Measurements from ENCODE around the gene SLC24A5.

SLC24A5 gene

GRCh38 chr15:48149858-48150257 is 29.1 kb downstream of the SLC24A5 start:
- peaks cover 19% of the 10 kb centered on the region for H3K4me1 ChIP-seq (ENCODE audit: control insufficient read depth, insufficient read depth, low read length)
- H3K27me3 ChIP-seq (ENCODE audit: control insufficient read depth, insufficient read depth, low read length), result no peaks in the 10 kb centered on the region
- no peak overlapping the region for H3K9ac ChIP-seq (ENCODE audit: low read depth, low read length)
- H3K9me3 ChIP-seq (ENCODE audit: control insufficient read depth, insufficient read depth, low read length), result no peaks in the 10 kb centered on the region
- H3K36me3 ChIP-seq (ENCODE audit: control insufficient read depth, insufficient read depth, low read length), result peaks cover 90% of the 10 kb centered on the region
- peak overlapping the region; percentile 13; the same call in 1 of the 2 replicates for H3K4me3 ChIP-seq (ENCODE audit: low read depth, low read length)
- peak overlapping the region; percentile 57 for H3K27ac ChIP-seq (ENCODE audit: low read depth, low read length)

DNA sequence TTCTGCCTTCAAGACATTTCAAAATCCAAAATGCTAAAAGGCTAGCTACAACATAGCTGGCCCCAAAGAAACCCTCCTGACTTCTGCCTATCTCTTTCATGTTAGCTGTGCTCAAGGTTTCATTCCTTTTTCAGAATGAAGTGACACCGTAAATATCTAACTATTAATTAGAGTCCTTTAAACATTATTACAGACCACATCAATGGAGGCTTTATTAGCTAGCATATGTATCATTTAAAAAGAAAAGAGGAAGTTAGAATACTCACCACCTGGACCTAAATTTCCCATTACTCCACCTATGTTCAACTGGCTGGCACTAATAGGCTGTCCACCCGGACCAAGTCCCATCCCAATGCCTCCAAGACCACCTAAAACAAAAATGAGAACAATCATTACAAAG is 32.7 kb downstream of the SLC24A5 start:
- Histone ChIP-seq H3K36me3 (ENCODE audit: control insufficient read depth, insufficient read depth, low read length) (peaks cover 76% of the 10 kb centered on the region), H3K4me1 (ENCODE audit: control insufficient read depth, insufficient read depth, low read length) (peaks cover 19% of the 10 kb centered on the region), H3K27me3 (ENCODE audit: control insufficient read depth, insufficient read depth, low read length) (no peaks in the 10 kb centered on the region), H3K9ac (ENCODE audit: low read depth, low read length) (no peak overlapping the region), H3K27ac (ENCODE audit: low read depth, low read length) (no peak overlapping the region), H3K4me3 (ENCODE audit: low read depth, low read length) (no peak overlapping the region), H3K9me3 (ENCODE audit: control insufficient read depth, insufficient read depth, low read length) (no peaks in the 10 kb centered on the region)

DNA sequence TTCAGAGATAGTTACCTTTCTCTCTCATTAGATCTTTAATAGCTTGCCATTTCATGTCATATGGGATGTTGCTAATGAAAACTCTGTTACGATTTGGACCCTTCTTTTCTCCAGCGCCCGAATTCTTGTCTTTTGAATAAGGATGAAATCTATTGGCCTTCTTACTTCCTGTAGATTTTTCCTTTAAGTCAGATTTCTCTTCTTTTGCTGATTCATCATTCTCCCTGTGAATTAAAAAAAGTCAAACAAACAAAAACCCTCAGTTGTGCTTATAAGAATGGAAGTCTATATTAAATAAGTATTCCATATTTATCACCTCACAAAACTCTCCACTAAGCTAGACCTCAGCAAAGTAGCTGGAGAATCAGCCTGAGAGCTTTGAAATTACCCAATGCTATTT is 47.8 kb downstream of the SLC24A5 start:
- peaks cover 26% of the 10 kb centered on the region for H3K4me1 ChIP-seq (ENCODE audit: control insufficient read depth, insufficient read depth, low read length)
- H3K9me3 ChIP-seq (ENCODE audit: control insufficient read depth, insufficient read depth, low read length), result no peaks in the 10 kb centered on the region
- no peak overlapping the region for H3K27ac ChIP-seq (ENCODE audit: low read depth, low read length)
- H3K27me3 ChIP-seq (ENCODE audit: control insufficient read depth, insufficient read depth, low read length), result no peaks in the 10 kb centered on the region
- H3K4me3 ChIP-seq (ENCODE audit: low read depth, low read length), result no peak overlapping the region
- H3K36me3 ChIP-seq (ENCODE audit: control insufficient read depth, insufficient read depth, low read length), result peaks cover 49% of the 10 kb centered on the region
- H3K9ac ChIP-seq (ENCODE audit: low read depth, low read length), result no peak overlapping the region

- Histone ChIP-seq H3K36me3 (ENCODE audit: control insufficient read depth, insufficient read depth, low read length) (peaks cover 25% of the 10 kb centered on the region), H3K27me3 (ENCODE audit: control insufficient read depth, insufficient read depth, low read length) (no peaks in the 10 kb centered on the region), H3K9ac (ENCODE audit: low read depth, low read length) (no peak overlapping the region), H3K27ac (ENCODE audit: low read depth, low read length) (peak overlapping the region; percentile 27), H3K4me1 (ENCODE audit: control insufficient read depth, insufficient read depth, low read length) (peaks cover 34% of the 10 kb centered on the region), H3K9me3 (ENCODE audit: control insufficient read depth, insufficient read depth, low read length) (no peaks in the 10 kb centered on the region), H3K4me3 (ENCODE audit: low read depth, low read length) (no peak overlapping the region)
Observed at GRCh38 chr15:48170981-48171380, 50.2 kb downstream of the SLC24A5 start.

- Histone ChIP-seq H3K36me3 (ENCODE audit: control insufficient read depth, insufficient read depth, low read length) (no peaks in the 10 kb centered on the region), H3K27ac (ENCODE audit: low read depth, low read length) (no peak overlapping the region), H3K4me1 (ENCODE audit: control insufficient read depth, insufficient read depth, low read length) (peaks cover 51% of the 10 kb centered on the region)
Observed at GRCh38 chr15:48175126-48175525, 54.3 kb downstream of the SLC24A5 start.

GRCh38 chr15:48176112-48176511 is 55.3 kb downstream of the SLC24A5 start:
- Histone ChIP-seq H3K4me1 (ENCODE audit: control insufficient read depth, insufficient read depth, low read length) (peaks cover 45% of the 10 kb centered on the region), H3K9me3 (ENCODE audit: control insufficient read depth, insufficient read depth, low read length) (no peaks in the 10 kb centered on the region), H3K4me3 (ENCODE audit: low read depth, low read length) (no peak overlapping the region), H3K27ac (ENCODE audit: low read depth, low read length) (no peak overlapping the region), H3K9ac (ENCODE audit: low read depth, low read length) (no peak overlapping the region), H3K27me3 (ENCODE audit: control insufficient read depth, insufficient read depth, low read length) (no peaks in the 10 kb centered on the region), H3K36me3 (ENCODE audit: control insufficient read depth, insufficient read depth, low read length) (no peaks in the 10 kb centered on the region)

More at GRCh38 chr15:48175126-48175525, 54.3 kb downstream of the SLC24A5 start:
- no peaks in the 10 kb centered on the region for H3K9me3 ChIP-seq (ENCODE audit: control insufficient read depth, insufficient read depth, low read length)
- H3K27me3 ChIP-seq (ENCODE audit: control insufficient read depth, insufficient read depth, low read length), result no peaks in the 10 kb centered on the region
- H3K9ac ChIP-seq (ENCODE audit: low read depth, low read length), result no peak overlapping the region
- H3K4me3 ChIP-seq (ENCODE audit: low read depth, low read length), result no peak overlapping the region

DNA sequence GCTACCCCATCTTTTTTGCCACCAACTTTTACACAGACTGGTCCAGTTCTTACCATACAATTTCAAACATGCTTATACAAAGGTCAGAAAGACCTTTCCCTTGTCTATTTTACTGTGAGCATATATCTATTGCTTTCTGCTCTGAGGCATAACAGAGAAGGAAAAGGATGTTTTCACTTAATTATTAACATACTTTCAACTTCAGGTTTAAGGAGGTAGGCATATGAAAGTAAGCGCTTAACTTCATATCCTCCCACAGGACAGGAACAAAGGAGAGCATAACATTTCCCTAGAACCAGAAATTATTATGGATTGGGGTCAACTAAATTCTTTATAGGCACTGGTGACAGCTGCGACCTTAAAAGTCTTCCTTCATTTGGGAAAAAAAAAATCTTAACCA is 56.2 kb downstream of the SLC24A5 start:
- H3K27ac ChIP-seq (ENCODE audit: low read depth, low read length), result peak overlapping the region; percentile 97
- H3K27me3 ChIP-seq (ENCODE audit: control insufficient read depth, insufficient read depth, low read length), result no peaks in the 10 kb centered on the region
- H3K36me3 ChIP-seq (ENCODE audit: control insufficient read depth, insufficient read depth, low read length), result no peaks in the 10 kb centered on the region
- peak overlapping the region; percentile 92 for H3K9ac ChIP-seq (ENCODE audit: low read depth, low read length)
- H3K4me1 ChIP-seq (ENCODE audit: control insufficient read depth, insufficient read depth, low read length), result peaks cover 39% of the 10 kb centered on the region
- no peaks in the 10 kb centered on the region for H3K9me3 ChIP-seq (ENCODE audit: control insufficient read depth, insufficient read depth, low read length)
- peak overlapping the region; percentile 66 for H3K4me3 ChIP-seq (ENCODE audit: low read depth, low read length)

GRCh38 chr15:48177383-48177765 is 56.6 kb downstream of the SLC24A5 start:
- H3K4me1 ChIP-seq (ENCODE audit: control insufficient read depth, insufficient read depth, low read length), result peaks cover 39% of the 10 kb centered on the region
- H3K9me3 ChIP-seq (ENCODE audit: control insufficient read depth, insufficient read depth, low read length), result no peaks in the 10 kb centered on the region
- peak overlapping the region; percentile 92 for H3K9ac ChIP-seq (ENCODE audit: low read depth, low read length)
- peak overlapping the region; percentile 97 for H3K27ac ChIP-seq (ENCODE audit: low read depth, low read length)
- H3K4me3 ChIP-seq (ENCODE audit: low read depth, low read length), result peak overlapping the region; percentile 66
- no peaks in the 10 kb centered on the region for H3K27me3 ChIP-seq (ENCODE audit: control insufficient read depth, insufficient read depth, low read length)
- H3K36me3 ChIP-seq (ENCODE audit: control insufficient read depth, insufficient read depth, low read length), result no peaks in the 10 kb centered on the region

GRCh38 chr15:48177766-48178647 is 57.2 kb downstream of the SLC24A5 start, which contains the start of gene MYEF2:
TSS of gene MYEF2 (minus strand) at chr15:48178295. CDS start at chr15:48178237, 58 bp downstream.
- H3K27me3 ChIP-seq (ENCODE audit: control insufficient read depth, insufficient read depth, low read length), result no peaks in the 10 kb centered on the region
- no peaks in the 10 kb centered on the region for H3K9me3 ChIP-seq (ENCODE audit: control insufficient read depth, insufficient read depth, low read length)
- peaks cover 39% of the 10 kb centered on the region for H3K4me1 ChIP-seq (ENCODE audit: control insufficient read depth, insufficient read depth, low read length)
- H3K4me3 ChIP-seq (ENCODE audit: low read depth, low read length), result peak within 1 kb of the TSS; percentile 66
- H3K27ac ChIP-seq (ENCODE audit: low read depth, low read length), result peak within 1 kb of the TSS; percentile 97
- peak within 1 kb of the TSS; percentile 92 for H3K9ac ChIP-seq (ENCODE audit: low read depth, low read length)
- H3K36me3 ChIP-seq (ENCODE audit: control insufficient read depth, insufficient read depth, low read length), result no peaks in the 10 kb centered on the region

DNA sequence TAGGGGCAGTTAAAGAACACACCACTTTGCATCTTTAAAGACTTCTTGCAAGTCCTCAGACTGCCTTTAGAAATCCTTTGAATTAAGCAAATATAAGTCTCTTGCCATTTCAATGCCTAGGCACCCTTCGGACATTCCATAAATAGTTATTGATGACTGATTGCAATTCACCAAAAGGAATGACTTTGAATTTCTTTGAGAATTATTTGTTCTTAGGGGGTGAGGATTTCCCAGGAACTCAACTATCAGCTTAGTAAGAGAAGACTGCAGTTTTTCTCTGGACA is 57.8 kb downstream of the SLC24A5 start:
- H3K36me3 ChIP-seq (ENCODE audit: control insufficient read depth, insufficient read depth, low read length), result no peaks in the 10 kb centered on the region
- H3K4me3 ChIP-seq (ENCODE audit: low read depth, low read length), result peak overlapping the region; percentile 66
- no peaks in the 10 kb centered on the region for H3K27me3 ChIP-seq (ENCODE audit: control insufficient read depth, insufficient read depth, low read length)
- peak overlapping the region; percentile 97 for H3K27ac ChIP-seq (ENCODE audit: low read depth, low read length)
- peak overlapping the region; percentile 67 for H3K9ac ChIP-seq (ENCODE audit: low read depth, low read length)
- H3K9me3 ChIP-seq (ENCODE audit: control insufficient read depth, insufficient read depth, low read length), result no peaks in the 10 kb centered on the region
- peaks cover 35% of the 10 kb centered on the region for H3K4me1 ChIP-seq (ENCODE audit: control insufficient read depth, insufficient read depth, low read length)

DNA sequence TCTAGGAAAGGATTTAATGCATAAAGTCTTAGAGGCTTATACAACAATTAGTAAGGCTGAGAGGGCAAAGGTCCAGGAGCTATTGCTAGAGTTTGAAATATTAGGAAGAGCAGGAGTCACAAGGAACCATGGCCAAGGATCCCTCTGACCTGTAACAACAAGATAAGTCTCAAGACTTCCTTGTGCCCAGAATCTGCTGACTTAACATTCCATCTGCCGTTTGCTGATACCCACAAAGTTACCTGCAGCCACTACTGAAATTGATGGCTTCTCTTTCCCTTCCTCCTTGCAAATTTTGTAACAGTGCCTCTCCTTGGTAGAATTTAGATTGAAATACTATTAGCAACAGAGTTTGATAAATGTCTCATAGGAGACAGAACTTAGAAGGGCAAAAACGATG is 62.0 kb downstream of the SLC24A5 start:
- no peak overlapping the region for H3K9ac ChIP-seq (ENCODE audit: low read depth, low read length)
- H3K4me1 ChIP-seq (ENCODE audit: control insufficient read depth, insufficient read depth, low read length), result peaks cover 21% of the 10 kb centered on the region
- no peaks in the 10 kb centered on the region for H3K36me3 ChIP-seq (ENCODE audit: control insufficient read depth, insufficient read depth, low read length)
- no peak overlapping the region for H3K4me3 ChIP-seq (ENCODE audit: low read depth, low read length)
- no peaks in the 10 kb centered on the region for H3K27me3 ChIP-seq (ENCODE audit: control insufficient read depth, insufficient read depth, low read length)
- H3K27ac ChIP-seq (ENCODE audit: low read depth, low read length), result no peak overlapping the region
- no peaks in the 10 kb centered on the region for H3K9me3 ChIP-seq (ENCODE audit: control insufficient read depth, insufficient read depth, low read length)
